Measurements from ENCODE around the gene APLP1.

GRCh38 chr19:35870798-35871197, 2.4 kb downstream of the APLP1 start:
- TF ChIP-seq POLR2A (IDR thresholded peaks at IDR 0.05) (no peak), CTCF (IDR thresholded peaks at IDR 0.05) (no peak)
